Measurements from ENCODE around the gene PCNA. TPM values are rescaled to one million over a fixed set of nuclear protein-coding genes. Genes with fewer than 3 reads are reported as not detected.

PCNA gene
- total and polyA plus RNA-seq, 9 of the 15 experiments (the other 6 are each of a cell fraction or from before 2014, with no cell fraction given) = 213 to 390 (median 291) TPM

GRCh38 chr20:5092765-5093339 is 26.9 kb downstream of the PCNA start:
- H3K4me2 ChIP-seq (ENCODE audit: insufficient read depth, low read length) = no peak overlapping the region
- H3K4me3 ChIP-seq = no peak overlapping the region
- ATAC-seq (no peak), FAIRE-seq (no peak), DNase-seq (ENCODE audit: extremely low read depth in 1 of 4, low spot score in 3 of 4) (no peak)
- no peak overlapping the region for H3K9ac ChIP-seq (ENCODE audit: insufficient read depth in 1 of 2, low read depth in 2 of 2, low read length in 2 of 2)
- H3K27ac ChIP-seq (ENCODE audit: extremely low read depth, low read depth, low read length) = no peak overlapping the region
- no peaks in the 10 kb centered on the region for H3K27me3 ChIP-seq (ENCODE audit: control insufficient read depth in 2 of 2, insufficient read depth in 2 of 2, low read length in 2 of 2)
- TF ChIP-seq, protein P1, sequence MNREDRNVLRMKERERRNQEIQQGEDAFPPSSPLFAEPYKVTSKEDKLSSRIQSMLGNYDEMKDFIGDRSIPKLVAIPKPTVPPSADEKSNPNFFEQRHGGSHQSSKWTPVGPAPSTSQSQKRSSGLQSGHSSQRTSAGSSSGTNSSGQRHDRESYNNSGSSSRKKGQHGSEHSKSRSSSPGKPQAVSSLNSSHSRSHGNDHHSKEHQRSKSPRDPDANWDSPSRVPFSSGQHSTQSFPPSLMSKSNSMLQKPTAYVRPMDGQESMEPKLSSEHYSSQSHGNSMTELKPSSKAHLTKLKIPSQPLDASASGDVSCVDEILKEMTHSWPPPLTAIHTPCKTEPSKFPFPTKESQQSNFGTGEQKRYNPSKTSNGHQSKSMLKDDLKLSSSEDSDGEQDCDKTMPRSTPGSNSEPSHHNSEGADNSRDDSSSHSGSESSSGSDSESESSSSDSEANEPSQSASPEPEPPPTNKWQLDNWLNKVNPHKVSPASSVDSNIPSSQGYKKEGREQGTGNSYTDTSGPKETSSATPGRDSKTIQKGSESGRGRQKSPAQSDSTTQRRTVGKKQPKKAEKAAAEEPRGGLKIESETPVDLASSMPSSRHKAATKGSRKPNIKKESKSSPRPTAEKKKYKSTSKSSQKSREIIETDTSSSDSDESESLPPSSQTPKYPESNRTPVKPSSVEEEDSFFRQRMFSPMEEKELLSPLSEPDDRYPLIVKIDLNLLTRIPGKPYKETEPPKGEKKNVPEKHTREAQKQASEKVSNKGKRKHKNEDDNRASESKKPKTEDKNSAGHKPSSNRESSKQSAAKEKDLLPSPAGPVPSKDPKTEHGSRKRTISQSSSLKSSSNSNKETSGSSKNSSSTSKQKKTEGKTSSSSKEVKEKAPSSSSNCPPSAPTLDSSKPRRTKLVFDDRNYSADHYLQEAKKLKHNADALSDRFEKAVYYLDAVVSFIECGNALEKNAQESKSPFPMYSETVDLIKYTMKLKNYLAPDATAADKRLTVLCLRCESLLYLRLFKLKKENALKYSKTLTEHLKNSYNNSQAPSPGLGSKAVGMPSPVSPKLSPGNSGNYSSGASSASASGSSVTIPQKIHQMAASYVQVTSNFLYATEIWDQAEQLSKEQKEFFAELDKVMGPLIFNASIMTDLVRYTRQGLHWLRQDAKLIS (CRISPR knock-in tag; IDR thresholded peaks at IDR 0.05) = no peak
- TF ChIP-seq KHSRP (IDR thresholded peaks at IDR 0.05) (no peak), TSC22D4 (tag; IDR thresholded peaks at IDR 0.05) (no peak), BCOR (IDR thresholded peaks at IDR 0.05) (no peak), RCOR1 (IDR thresholded peaks at IDR 0.05; ENCODE audit: borderline replicate concordance in 1 of 2, low read depth in 2 of 2, low read length in 2 of 2) (no peak), RFX5 (IDR thresholded peaks at IDR 0.05; ENCODE audit: low read depth, low read length) (no peak), EP300 (IDR thresholded peaks at IDR 0.05; ENCODE audit: low read length) (no peak), ID3 (CRISPR knock-in tag; IDR thresholded peaks at IDR 0.05) (no peak), ID3 (tag; IDR thresholded peaks at IDR 0.05) (no peak), SP2 (IDR thresholded peaks at IDR 0.05; ENCODE audit: extremely low read depth, low read depth, low read length, poor library complexity, severe bottlenecking) (no peak), HMG20B (CRISPR knock-in tag; IDR thresholded peaks at IDR 0.05) (no peak), SMARCA4 (IDR thresholded peaks at IDR 0.05) (no peak), PTRF (tag; IDR thresholded peaks at IDR 0.05) (no peak)
- TF ChIP-seq, protein P2, sequence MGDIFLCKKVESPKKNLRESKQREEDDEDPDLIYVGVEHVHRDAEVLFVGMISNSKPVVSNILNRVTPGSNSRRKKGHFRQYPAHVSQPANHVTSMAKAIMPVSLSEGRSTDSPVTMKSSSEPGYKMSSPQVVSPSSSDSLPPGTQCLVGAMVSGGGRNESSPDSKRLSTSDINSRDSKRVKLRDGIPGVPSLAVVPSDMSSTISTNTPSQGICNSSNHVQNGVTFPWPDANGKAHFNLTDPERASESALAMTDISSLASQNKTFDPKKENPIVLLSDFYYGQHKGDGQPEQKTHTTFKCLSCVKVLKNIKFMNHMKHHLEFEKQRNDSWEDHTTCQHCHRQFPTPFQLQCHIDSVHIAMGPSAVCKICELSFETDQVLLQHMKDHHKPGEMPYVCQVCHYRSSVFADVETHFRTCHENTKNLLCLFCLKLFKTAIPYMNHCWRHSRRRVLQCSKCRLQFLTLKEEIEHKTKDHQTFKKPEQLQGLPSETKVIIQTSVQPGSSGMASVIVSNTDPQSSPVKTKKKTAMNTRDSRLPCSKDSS (IDR thresholded peaks at IDR 0.05; ENCODE audit: low read depth, partially characterized antibody) = no peak
- TF ChIP-seq, protein P3, sequence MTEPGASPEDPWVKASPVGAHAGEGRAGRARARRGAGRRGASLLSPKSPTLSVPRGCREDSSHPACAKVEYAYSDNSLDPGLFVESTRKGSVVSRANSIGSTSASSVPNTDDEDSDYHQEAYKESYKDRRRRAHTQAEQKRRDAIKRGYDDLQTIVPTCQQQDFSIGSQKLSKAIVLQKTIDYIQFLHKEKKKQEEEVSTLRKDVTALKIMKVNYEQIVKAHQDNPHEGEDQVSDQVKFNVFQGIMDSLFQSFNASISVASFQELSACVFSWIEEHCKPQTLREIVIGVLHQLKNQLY (CRISPR knock-in tag; conservative IDR thresholded peaks at IDR 0.05) = no peak
- H2AFZ ChIP-seq (ENCODE audit: low read depth, low read length) = no peak overlapping the region
- H3K79me2 ChIP-seq (ENCODE audit: control insufficient read depth, insufficient read depth, low read length) = no peaks in the 10 kb centered on the region
- intact Hi-C loops (cut with micrococcal nuclease) = no loop called here
- no peaks in the 10 kb centered on the region for H3K9me3 ChIP-seq (replicated peaks; ENCODE audit: control insufficient read depth, insufficient read depth, low read depth, low read length)
- no peaks in the 10 kb centered on the region for H3K9me1 ChIP-seq (ENCODE audit: control insufficient read depth, insufficient read depth, low read length)
- peaks cover 17% of the 10 kb centered on the region; the same call in 2 of the 3 replicates for H3K36me3 ChIP-seq (ENCODE audit: control insufficient read depth, insufficient read depth, low read length)
- H3K4me1 ChIP-seq (replicated peaks in 1 of 2; ENCODE audit: control insufficient read depth in 2 of 2, insufficient read depth in 2 of 2, low read length in 2 of 2) = no peaks in the 10 kb centered on the region
- ChIA-PET CTCF (ENCODE audit: low intra/inter-chr PET ratio) (no interaction called here), POLR2A (interaction anchor here (1.3 kb wide), 1 partner anchor 12 kb away, joined by 3 read pairs; no protein-coding TSS in a partner anchor)
- no peaks in the 10 kb centered on the region for H4K20me1 ChIP-seq (replicated peaks; ENCODE audit: control insufficient read depth, insufficient read depth, low read length)
- no TSS peak for BruUV-seq (replicated peaks)
- 60% methylated on average over 4 of the region's 4 CpGs for WGBS (ENCODE audit: insufficient coverage, low coverage, missing lambda C conversion rate)
- in situ Hi-C loops (cut with MboI) = no loop called here

All from K562 (cell line).